NCI-H510A (cell line): ENCODE data around the gene NXN.
"Not testable (repeated sequence)": the region's sequence is repeated elsewhere in the genome, so short reads cannot be mapped to it uniquely, and the experiment has no call there.

Source experiments
- DNase-seq: peaks from one replicate; lab custom pipeline; 2025; lab: John Stamatoyannopoulos, UW

The NXN gene

DNA sequence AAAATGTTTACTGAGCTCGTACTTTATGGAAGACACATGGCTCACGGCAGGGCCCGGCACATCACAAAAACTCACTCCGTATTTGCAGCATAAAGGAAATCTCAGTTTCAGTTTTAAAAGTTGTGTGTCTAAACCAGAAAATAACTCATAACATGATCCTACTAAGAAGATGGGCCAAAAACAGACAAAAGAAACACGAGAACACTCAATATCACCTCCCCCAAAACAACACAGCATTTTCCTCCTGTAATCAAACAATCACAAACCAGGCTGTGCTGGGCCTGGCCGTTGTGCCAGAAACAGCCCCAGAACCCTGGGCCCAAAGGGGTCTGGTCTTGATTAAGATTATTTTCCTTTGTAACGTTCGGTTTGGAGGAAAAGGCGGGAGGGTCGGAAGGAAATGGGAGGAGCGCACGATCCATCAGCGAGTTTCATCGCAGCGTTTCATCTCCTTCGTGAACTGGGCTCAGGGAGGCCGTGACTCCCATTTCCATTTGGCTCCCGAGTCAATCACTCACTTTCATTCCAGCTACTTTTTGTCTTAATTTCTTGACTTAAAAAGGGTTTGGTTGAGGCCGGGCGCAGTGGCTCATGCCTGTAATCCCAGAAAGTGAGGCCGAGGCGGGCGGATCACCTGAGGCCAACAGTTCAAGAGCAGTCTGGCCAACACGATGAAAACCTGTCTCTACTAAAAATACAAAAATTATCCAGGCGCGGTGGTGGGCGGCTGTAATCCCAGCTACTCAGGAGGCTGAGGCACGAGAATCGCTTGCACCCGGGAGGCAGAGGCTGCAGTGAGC lies 61.4 kb downstream of the NXN start:
- DNase-seq = no peak

- no peak for DNase-seq
Observed at GRCh38 chr17:917391-917811, 62.2 kb downstream of the NXN start.

GRCh38 chr17:916315-916714 lies 63.3 kb downstream of the NXN start:
- no peak for DNase-seq

DNA sequence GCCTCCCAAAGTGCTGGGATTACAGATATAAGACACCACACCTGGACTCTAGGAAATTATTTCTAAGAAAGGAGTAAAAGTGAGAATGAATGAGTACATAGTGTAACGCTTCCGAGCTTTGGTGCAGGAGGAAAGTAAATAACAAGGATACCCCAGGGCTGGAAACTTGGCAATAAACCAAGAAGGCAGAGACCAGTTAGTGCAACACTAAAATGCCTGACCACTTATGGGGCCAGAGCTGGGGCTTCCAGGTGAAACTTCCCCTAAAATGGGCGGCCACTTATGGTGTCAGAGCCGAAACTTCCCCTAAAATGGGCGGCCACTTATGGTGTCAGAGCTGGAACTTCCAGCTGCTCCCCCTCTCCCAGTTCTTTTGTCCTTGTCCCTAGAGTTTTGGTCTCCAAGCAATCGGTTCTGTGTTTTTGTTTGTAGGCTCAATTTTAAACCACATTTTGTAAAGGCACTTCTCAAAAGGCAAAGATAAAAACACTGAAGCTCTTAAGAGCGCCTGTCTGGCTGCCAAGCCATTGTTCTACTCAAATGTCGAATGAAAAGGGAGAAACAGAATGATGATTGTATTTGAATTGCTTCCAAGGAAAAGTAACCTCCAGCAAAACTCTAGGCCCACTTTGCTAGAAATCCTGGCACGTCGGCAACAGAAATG lies 63.9 kb downstream of the NXN start:
- no peak for DNase-seq

DNA sequence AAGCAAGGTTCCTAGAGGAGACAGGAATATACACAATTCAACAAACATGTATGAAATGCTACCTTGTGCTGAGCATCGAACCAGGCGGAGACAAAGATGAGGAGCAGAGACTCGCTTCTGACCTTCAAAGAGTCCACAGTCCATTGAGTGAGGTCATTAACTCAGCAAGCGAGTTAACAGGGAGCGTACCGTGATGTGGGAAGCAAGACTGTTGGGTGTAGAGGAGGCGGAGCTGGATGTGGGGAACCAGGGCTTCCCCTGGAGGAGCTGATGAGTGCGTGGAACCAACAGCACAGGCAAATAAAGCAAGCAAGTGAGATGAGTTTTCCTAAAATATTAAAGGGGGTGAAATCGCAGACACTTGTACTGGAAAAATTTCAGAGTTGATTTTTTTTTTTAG lies 65.0 kb downstream of the NXN start:
- no peak for DNase-seq

GRCh38 chr17:913207-913606 lies 66.4 kb downstream of the NXN start:
- no peak for DNase-seq

- DNase-seq = no peak
Observed at GRCh38 chr17:909642-910323, 69.8 kb downstream of the NXN start.

- DNase-seq = no peak
Observed at GRCh38 chr17:907725-908124, 71.9 kb downstream of the NXN start.

GRCh38 chr17:905708-906107 lies 73.9 kb downstream of the NXN start:
- not testable (repeated sequence) for DNase-seq

DNA sequence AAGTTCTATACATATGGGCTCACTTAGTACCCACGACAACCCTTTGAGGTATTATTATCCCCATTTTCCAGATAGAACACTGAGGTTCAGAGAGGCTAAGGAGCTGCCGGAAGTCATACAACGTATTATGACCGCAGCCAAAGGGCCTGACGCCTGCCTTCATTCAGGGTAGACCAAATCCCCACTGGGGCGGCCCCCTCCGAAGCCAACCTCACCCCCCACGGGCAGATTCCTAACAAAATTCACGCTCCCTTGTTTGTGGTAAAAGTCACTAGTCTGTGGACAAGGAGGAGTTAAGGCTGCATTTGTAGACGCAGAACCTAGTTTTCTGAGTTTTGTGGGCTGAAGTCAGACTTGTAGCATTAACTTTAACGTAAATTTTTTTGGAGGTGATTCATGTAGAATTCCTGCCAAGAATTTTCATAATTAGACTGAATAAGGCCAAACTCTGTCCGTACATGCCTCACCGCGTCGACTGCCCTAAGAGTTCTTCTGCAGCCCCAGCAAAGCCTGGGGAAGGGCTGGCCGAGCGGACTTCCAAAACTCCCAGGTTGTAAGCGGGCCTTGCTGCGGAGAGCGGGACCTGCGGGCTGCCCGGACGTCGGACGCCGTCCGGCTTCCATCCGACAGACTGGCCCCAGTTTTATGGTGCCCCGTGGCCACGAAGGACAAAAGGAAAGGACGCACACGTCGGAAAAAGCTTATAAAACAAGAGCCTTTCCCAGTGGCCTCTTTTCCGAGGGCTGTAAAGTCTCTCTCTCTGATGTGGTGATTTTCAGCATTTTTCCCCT lies 75.7 kb downstream of the NXN start:
- no peak for DNase-seq

DNA sequence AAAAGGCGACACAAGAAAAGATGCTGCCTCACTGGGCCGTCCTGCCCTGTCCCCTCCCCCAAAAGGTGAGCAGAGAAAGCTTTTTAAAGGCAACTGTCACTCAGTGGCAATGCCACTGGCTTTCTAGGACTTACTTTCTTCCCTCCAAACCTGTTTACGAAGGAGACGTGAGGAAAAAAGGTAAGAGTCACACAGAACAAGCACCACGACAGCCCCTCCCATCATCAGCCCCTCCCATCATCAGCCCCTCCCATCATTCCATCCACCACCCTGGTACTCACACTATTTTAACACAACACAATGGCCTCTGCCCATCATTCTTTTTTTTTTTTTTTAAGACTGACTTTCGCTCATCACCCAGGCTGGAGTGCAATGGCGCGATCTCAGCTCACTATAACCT lies 77.1 kb downstream of the NXN start:
- DNase-seq = no peak

DNA sequence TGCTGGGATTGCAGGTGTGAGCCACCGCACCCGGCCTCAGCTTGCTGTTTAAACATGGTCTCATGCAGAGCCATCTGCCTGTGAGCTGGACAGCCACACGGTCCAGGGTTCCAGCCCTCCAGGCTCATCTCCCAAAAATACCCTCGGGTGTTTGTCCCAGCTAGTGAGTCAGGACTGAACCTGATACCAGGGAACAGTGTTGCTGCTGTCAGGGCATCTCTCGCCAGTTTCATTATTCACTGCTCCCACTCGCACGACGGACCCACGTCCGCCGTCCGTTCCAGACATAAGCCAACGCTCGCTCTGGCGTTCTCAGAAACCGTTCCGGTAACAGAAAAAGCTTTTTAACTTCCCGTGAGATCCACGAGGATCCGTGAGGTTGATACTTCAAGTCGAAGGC lies 77.6 kb downstream of the NXN start:
- no peak for DNase-seq

DNA sequence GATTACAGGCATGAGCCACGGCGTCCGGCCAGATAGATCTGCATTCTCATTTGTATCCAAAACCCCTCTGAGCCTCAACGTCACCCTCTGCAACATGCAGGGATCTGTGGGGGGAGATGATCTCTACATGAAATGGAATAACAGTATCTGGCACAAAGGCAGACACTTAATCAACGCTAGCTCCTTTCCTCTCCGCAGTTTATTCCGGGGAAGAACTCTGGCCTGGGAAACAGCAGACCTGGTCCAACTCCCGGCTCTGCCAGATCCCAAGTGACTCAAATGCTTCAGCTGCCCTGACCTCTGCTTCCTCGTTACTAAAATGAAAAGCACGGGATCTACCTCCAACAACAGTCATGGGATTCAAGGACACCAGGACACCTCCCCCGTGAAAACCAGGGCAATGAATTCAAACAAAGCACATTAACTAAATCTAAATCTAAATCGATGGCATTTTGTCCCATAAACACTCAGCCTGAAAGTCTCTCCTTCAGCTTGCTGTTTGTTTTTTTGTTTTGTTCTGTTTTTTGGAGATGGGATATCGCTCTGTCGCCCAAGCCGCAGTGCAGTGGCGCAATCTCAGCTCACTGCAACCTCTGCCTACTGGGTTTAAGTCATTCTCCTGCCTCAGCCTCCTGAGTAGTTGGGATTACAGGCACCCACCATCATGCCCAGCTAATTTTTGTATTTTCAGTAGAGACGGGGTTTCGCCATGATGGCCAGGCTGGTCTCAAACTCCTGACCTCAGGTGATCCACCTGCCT lies 78.2 kb downstream of the NXN start:
- no peak for DNase-seq

DNA sequence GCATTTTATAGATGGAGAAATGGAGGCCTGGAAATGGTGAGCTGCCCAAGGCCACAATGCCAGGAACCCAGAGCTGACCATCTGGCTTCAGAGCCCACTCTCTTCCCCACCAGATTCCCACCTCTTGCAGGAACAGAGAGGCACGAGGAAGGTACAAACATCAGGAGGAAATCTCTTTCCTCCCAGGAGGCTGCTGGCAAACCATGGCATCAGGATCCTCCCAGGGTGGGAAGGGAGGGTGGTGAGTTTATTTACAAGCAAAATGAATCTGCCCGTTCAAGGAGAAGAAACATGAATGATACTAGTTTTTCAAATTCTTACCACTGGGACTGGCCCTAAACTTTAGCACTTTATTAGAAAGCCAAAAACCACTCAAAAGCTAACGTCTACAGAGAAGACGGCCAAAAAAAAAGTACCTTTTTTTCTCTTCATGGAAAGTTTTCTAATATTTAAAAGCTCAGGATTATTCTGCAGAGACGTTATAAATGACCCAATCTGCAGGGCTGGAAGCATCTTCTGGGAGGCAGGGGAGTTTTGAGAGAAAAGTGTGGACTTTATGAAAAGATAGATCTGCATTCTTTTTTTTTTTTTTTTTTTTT lies 79.1 kb downstream of the NXN start:
- no peak for DNase-seq

GRCh38 chr17:897970-898619 lies 81.5 kb downstream of the NXN start:
- no peak for DNase-seq

GRCh38 chr17:896953-897661 lies 82.5 kb downstream of the NXN start:
- DNase-seq = no peak

DNA sequence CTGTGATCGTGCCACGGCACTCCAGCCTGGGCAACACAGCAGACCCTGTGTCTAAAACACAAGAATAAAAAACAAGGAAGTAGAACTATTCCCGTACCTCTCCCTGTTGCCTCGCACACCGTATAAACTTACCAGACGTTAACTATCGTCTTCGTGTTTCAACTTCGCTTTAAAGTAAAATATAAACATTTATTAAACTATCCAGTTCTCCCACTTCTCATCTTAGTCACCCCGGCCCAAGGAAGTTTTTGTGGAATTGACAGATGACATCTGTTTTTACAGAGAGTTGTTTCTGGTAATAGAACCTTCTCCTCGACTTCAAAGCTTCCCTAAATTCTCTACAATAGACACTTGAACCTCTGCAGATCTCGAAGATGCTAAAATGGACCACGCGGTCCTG lies 83.1 kb downstream of the NXN start:
- DNase-seq = no peak

DNA sequence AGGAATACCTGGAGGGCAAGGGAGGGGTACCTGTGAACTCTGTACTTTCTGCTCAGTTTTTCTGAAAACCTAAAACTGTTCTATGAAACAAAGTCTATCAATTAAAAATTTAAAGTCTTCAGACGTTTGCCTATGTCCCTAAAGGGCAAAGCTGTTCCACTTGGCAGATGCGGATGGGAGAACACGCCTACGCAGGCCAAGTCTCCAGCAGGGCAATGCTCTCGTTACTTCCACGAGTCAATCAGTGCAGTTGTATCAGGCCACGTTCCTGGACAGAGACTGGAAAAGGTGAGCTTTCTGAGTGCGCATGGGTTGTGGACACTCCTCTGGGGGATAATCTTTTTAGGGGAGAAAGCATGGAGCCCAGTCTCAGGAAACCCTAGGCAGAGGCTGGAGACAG lies 86.6 kb downstream of the NXN start:
- DNase-seq = no peak

- no peak for DNase-seq
Observed at GRCh38 chr17:888998-889441, 90.6 kb downstream of the NXN start.
